OCI-LY1 (cell line): ENCODE measurements around the gene TMEM272.

ENCODE experiments used
- H2AFZ ChIP-seq: fragments of 200-600 bp; sonication (generic), shearing (Covaris generic); 2 replicates; pipeline ENCODE4 v1.6.0; 2014; ENCODE audit warnings: antibody characterized with exemption, mild to moderate bottlenecking, low read length
- H3F3A ChIP-seq: fragments of 200-600 bp; sonication (generic), shearing (Covaris generic); 2 replicates; pipeline ENCODE4 v1.6.0; 2014; ENCODE audit warnings: mild to moderate bottlenecking, antibody characterized with exemption, low read length, moderate library complexity; ENCODE audit not compliant: insufficient read depth
- H3K27ac ChIP-seq: fragments of 200-600 bp; sonication (generic); 2 replicates; pipeline ENCODE4 v1.5.1; 2014; ENCODE audit warnings: low read length, mixed run types, mild to moderate bottlenecking, low read depth; ENCODE audit not compliant: poor library complexity, severe bottlenecking
- H3K27me3 ChIP-seq: fragments of 200-600 bp; sonication (generic); 2 replicates; pipeline ENCODE4 v1.6.0; 2014; ENCODE audit warnings: antibody characterized with exemption, mild to moderate bottlenecking, low read length, moderate library complexity; ENCODE audit not compliant: insufficient read depth
- H3K36me3 ChIP-seq: fragments of 200-600 bp; sonication (generic); 2 replicates; pipeline ENCODE4 v1.6.1; 2014; ENCODE audit warnings: mild to moderate bottlenecking, antibody characterized with exemption, low read length, moderate library complexity, mixed read lengths; ENCODE audit not compliant: insufficient read depth
- H3K4me1 ChIP-seq: fragments of 200-600 bp; sonication (generic); 2 replicates; pipeline ENCODE4 v1.5.1; 2014; ENCODE audit warnings: mild to moderate bottlenecking, low read length, moderate library complexity; ENCODE audit not compliant: insufficient read depth, severe bottlenecking
- H3K4me2 ChIP-seq: fragments of 200-600 bp; sonication (generic), shearing (Covaris generic); 2 replicates; pipeline ENCODE4 v1.6.1; 2014; ENCODE audit warnings: low read length
- H3K4me3 ChIP-seq: fragments of 200-600 bp; sonication (generic); 2 replicates; pipeline ENCODE4 v1.5.1; 2014; ENCODE audit warnings: low read length, low read depth, mild to moderate bottlenecking, mixed read lengths; ENCODE audit not compliant: poor library complexity, severe bottlenecking
- H3K79me2 ChIP-seq: fragments of 200-600 bp; shearing (Covaris generic); 2 replicates; pipeline ENCODE4 v1.6.1; 2016; ENCODE audit warnings: mixed run types, low read length, mixed read lengths; ENCODE audit not compliant: insufficient read depth
- H3K9ac ChIP-seq: fragments of 200-600 bp; sonication (generic), shearing (Covaris generic); 2 replicates; pipeline ENCODE4 v1.6.1; 2014; ENCODE audit warnings: mild to moderate bottlenecking, low read length, mixed read lengths
- H3K9me2 ChIP-seq: fragments of 200-600 bp; sonication (generic), shearing (Covaris generic); 2 replicates; pipeline ENCODE4 v1.6.1; 2014; ENCODE audit warnings: low read depth, mild to moderate bottlenecking, low read length, mixed read lengths
- H3K9me3 ChIP-seq: fragments of 200-600 bp; shearing (Covaris generic); 2 replicates; pipeline ENCODE4 v1.6.1; 2014; ENCODE audit warnings: low read length, mixed read lengths
- H4K20me1 ChIP-seq: fragments of 200-600 bp; sonication (generic), shearing (Covaris generic); 2 replicates; pipeline ENCODE4 v1.6.0; 2016; ENCODE audit warnings: mild to moderate bottlenecking, low read length; ENCODE audit not compliant: insufficient read depth
- EZH2 ChIP-seq: fragments of 200-600 bp; sonication (generic), shearing (Covaris generic); IDR thresholded peaks from 2 replicates; pipeline ENCODE4 v1.8.0; 2017; ENCODE audit warnings: borderline replicate concordance, mixed run types, mild to moderate bottlenecking, antibody characterized with exemption, low read length, moderate library complexity, mixed read lengths
- TF ChIP-seq, protein P1 (sequence below): fragments of 200-600 bp; sonication (generic), shearing (Covaris generic); IDR thresholded peaks from 2 replicates; pipeline ENCODE4 v1.5.1; 2017; ENCODE audit warnings: mild to moderate bottlenecking, antibody characterized with exemption, low read length, moderate library complexity, mixed read lengths

Gene TMEM272

DNA sequence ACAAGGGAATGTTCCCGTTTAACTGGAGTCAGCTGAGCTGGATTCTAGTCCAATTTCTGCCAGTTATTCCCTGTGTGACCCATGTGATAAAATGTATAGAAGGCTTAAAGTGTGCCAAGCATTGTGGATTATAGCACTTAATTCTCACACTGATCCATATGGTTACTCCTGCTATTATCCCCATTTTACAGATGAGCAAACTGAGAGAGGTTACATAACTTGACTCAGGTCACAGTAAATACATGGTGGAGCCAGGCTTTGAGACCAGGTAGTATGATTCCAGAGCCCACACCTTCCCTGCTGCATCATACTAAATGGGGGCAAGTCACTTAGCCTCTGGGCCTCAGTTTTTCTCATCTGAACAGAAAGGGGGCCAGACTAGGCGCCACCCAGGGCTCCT lies 39.1 kb downstream of the TMEM272 start:
- Histone ChIP-seq H3K4me2 (peak overlapping the region; percentile 84; the same call in 1 of the 2 replicates), H3K36me3 (no peaks in the 10 kb centered on the region), H3K9me2 (no peaks in the 10 kb centered on the region), H2AFZ (no peak overlapping the region), H3F3A (no peaks in the 10 kb centered on the region), H3K9ac (no peak overlapping the region), H3K4me3 (no peak overlapping the region), H4K20me1 (no peaks in the 10 kb centered on the region), H3K27me3 (no peaks in the 10 kb centered on the region), H3K79me2 (no peaks in the 10 kb centered on the region), H3K4me1 (peaks cover 48% of the 10 kb centered on the region), H3K9me3 (no peaks in the 10 kb centered on the region), H3K27ac (peak overlapping the region; percentile 70)
- TF ChIP-seq EZH2: no peak
- TF ChIP-seq, protein P1, sequence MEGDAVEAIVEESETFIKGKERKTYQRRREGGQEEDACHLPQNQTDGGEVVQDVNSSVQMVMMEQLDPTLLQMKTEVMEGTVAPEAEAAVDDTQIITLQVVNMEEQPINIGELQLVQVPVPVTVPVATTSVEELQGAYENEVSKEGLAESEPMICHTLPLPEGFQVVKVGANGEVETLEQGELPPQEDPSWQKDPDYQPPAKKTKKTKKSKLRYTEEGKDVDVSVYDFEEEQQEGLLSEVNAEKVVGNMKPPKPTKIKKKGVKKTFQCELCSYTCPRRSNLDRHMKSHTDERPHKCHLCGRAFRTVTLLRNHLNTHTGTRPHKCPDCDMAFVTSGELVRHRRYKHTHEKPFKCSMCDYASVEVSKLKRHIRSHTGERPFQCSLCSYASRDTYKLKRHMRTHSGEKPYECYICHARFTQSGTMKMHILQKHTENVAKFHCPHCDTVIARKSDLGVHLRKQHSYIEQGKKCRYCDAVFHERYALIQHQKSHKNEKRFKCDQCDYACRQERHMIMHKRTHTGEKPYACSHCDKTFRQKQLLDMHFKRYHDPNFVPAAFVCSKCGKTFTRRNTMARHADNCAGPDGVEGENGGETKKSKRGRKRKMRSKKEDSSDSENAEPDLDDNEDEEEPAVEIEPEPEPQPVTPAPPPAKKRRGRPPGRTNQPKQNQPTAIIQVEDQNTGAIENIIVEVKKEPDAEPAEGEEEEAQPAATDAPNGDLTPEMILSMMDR: no peak

DNA sequence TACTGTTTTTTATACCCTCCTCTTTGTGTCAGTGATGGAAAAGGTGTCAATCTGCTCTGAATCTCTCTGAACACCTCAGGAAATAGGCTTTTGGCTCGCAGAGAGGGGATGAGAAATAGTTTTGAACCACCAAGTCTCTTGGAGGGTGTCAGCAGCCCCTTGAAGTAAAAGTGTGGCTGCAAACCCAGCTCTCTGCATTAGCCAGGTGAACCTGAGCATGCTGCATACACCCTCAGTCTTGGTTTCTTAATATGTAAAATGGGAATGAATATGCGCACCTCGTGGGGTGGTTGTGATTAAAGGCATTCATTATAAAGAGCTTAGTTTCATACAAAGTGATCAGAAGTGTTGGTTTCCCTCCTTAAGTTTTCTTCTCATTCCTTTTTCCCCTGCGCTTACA lies 39.7 kb downstream of the TMEM272 start:
- Histone ChIP-seq H3K4me2 (peak overlapping the region; percentile 84), H3K9ac (peak overlapping the region; percentile 73; the same call in 1 of the 2 replicates), H3K27ac (peak overlapping the region; percentile 70), H3K4me3 (peak overlapping the region; percentile 68), H3K27me3 (no peaks in the 10 kb centered on the region), H3K36me3 (no peaks in the 10 kb centered on the region), H3K4me1 (peaks cover 51% of the 10 kb centered on the region), H4K20me1 (no peaks in the 10 kb centered on the region), H3K9me3 (no peaks in the 10 kb centered on the region), H3F3A (no peaks in the 10 kb centered on the region), H3K79me2 (no peaks in the 10 kb centered on the region), H2AFZ (no peak overlapping the region), H3K9me2 (no peaks in the 10 kb centered on the region)
- no peak for TF ChIP-seq EZH2
- TF ChIP-seq, protein P1: no peak

DNA sequence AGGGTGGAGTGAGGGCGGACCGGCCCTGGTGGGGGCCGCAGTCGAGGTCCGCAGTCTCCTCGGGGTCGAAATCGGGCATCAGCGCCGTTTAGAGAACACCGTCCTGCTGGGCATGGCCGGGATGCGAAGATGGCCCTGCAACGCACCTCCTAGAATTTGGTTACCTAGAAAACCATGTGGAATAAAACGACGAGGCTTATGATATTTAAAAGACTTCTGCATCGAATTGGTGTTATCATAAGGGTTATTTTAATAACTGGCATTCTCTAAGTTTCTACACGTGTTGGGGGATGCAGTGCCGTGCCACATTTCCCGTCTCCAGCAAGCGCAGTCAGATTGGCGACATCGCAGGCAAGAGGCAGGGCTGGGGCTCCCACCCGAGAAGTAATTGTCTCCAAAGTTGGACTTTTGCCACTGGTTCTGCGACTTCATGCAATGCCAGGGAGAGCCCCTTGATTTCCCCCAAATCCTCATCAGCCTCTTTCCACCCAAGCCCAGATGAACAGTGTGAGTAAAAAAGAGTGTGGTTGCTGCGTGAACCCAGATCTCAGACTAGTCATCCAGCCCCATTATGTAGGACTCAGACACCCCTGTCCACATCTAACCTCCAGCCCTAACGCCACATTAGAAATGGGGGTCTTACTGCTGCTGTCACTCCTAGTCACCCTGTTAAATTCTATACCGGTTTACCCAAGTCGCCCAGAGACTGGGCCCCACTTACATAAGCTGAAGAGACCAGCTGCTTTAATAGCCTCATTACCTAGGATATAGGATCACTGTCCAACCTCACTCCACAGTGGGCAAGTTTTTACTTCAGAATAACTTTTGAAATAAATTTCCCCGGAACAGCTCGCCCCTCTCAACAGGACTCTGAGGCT lies 40.4 kb downstream of the TMEM272 start:
- Histone ChIP-seq H2AFZ (no peak overlapping the region), H3K9ac (peak overlapping the region; percentile 73), H3K9me3 (no peaks in the 10 kb centered on the region), H3K9me2 (no peaks in the 10 kb centered on the region), H3K27ac (peak overlapping the region; percentile 70), H3K4me2 (peak overlapping the region; percentile 84), H4K20me1 (no peaks in the 10 kb centered on the region), H3K4me1 (peaks cover 53% of the 10 kb centered on the region), H3K27me3 (no peaks in the 10 kb centered on the region), H3K79me2 (no peaks in the 10 kb centered on the region), H3K4me3 (peak overlapping the region; percentile 68), H3K36me3 (no peaks in the 10 kb centered on the region), H3F3A (no peaks in the 10 kb centered on the region)
- no peak for TF ChIP-seq EZH2
- TF ChIP-seq, protein P1: no peak
